IMR-90 (cell line): ENCODE results near the gene DAAM2.

Experiments used
- BHLHE40 ChIP-seq: fragments of 150-350 bp; IDR thresholded peaks from 2 replicates; pipeline ENCODE4 v1.6.1; 2016; ENCODE audit warnings: mild to moderate bottlenecking, low read depth, low read length
- CEBPB ChIP-seq: IDR thresholded peaks from 2 replicates; pipeline ENCODE4 v1.6.1; 2012; ENCODE audit warnings: low read depth, low read length, improper control_type of control experiment
- CTCF ChIP-seq: conservative IDR thresholded peaks from 2 replicates; pipeline ENCODE4 v1.5.1; 2012; ENCODE audit warnings: mild to moderate bottlenecking, low read depth, low read length, improper control_type of control experiment
- POLR2A ChIP-seq: IDR thresholded peaks from 2 replicates; pipeline ENCODE4 v1.6.1; 2012; ENCODE audit warnings: mild to moderate bottlenecking, low read depth, low read length
- RCOR1 ChIP-seq: IDR thresholded peaks from 2 replicates; pipeline ENCODE4 v1.6.1; 2012; ENCODE audit warnings: mild to moderate bottlenecking, low read length, improper control_type of control experiment; ENCODE audit not compliant: insufficient replicate concordance
- SMC3 ChIP-seq: fragments of 150-350 bp; IDR thresholded peaks from 2 replicates; pipeline ENCODE4 v1.6.1; 2016; ENCODE audit warnings: low read depth, mild to moderate bottlenecking, antibody characterized with exemption, low read length, moderate library complexity

GRCh38 chr6:39925191-39925930 is 133.2 kb downstream of the DAAM2 start:
- TF ChIP-seq CEBPB, result no peak
- no peak for TF ChIP-seq CTCF
- no peak for TF ChIP-seq SMC3
- no peak for TF ChIP-seq RCOR1
- TF ChIP-seq POLR2A, result no peak
- TF ChIP-seq BHLHE40, result no peak
